ENCODE results near the gene NRTN.

The NRTN gene

DNA sequence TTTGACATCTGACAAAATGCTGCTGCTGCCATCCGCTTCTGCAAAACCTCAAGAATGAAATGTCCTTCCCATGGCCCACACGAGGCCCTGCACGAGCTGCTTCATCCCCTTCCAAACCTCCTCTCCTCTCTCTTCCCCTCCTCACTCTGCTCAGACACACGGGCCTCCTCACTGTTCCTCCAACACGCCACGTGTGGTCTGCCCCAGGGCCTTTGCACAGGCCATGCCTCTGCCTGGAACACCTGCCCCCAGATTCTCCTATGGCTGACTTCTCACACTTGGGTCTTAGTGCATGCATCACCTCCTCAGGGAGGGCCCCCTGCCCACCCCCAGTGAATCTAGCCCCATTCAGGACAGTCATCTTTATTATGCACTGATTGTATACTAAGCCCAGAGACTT, 15.9 kb downstream of the NRTN start:
- no peak for TF ChIP-seq SIN3A (IDR thresholded peaks at IDR 0.05; ENCODE audit: borderline replicate concordance, insufficient read depth, low read length)
- no peak for TF ChIP-seq POLR2AphosphoS5 (IDR thresholded peaks at IDR 0.05; ENCODE audit: low read depth, low read length)
- no peak for TF ChIP-seq TAF1 (IDR thresholded peaks at IDR 0.05; ENCODE audit: borderline replicate concordance, insufficient read depth, low read length)
- TF ChIP-seq, protein P1, sequence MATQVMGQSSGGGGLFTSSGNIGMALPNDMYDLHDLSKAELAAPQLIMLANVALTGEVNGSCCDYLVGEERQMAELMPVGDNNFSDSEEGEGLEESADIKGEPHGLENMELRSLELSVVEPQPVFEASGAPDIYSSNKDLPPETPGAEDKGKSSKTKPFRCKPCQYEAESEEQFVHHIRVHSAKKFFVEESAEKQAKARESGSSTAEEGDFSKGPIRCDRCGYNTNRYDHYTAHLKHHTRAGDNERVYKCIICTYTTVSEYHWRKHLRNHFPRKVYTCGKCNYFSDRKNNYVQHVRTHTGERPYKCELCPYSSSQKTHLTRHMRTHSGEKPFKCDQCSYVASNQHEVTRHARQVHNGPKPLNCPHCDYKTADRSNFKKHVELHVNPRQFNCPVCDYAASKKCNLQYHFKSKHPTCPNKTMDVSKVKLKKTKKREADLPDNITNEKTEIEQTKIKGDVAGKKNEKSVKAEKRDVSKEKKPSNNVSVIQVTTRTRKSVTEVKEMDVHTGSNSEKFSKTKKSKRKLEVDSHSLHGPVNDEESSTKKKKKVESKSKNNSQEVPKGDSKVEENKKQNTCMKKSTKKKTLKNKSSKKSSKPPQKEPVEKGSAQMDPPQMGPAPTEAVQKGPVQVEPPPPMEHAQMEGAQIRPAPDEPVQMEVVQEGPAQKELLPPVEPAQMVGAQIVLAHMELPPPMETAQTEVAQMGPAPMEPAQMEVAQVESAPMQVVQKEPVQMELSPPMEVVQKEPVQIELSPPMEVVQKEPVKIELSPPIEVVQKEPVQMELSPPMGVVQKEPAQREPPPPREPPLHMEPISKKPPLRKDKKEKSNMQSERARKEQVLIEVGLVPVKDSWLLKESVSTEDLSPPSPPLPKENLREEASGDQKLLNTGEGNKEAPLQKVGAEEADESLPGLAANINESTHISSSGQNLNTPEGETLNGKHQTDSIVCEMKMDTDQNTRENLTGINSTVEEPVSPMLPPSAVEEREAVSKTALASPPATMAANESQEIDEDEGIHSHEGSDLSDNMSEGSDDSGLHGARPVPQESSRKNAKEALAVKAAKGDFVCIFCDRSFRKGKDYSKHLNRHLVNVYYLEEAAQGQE (IDR thresholded peaks at IDR 0.05; ENCODE audit: insufficient read depth in 1 of 2, low read depth in 2 of 2, low read length in 2 of 2), result no peak
- TF ChIP-seq FOXP2 (optimal IDR thresholded peaks at IDR 0.05; ENCODE audit: borderline replicate concordance, extremely low read depth, extremely low read length, insufficient read depth), result no peak

DNA sequence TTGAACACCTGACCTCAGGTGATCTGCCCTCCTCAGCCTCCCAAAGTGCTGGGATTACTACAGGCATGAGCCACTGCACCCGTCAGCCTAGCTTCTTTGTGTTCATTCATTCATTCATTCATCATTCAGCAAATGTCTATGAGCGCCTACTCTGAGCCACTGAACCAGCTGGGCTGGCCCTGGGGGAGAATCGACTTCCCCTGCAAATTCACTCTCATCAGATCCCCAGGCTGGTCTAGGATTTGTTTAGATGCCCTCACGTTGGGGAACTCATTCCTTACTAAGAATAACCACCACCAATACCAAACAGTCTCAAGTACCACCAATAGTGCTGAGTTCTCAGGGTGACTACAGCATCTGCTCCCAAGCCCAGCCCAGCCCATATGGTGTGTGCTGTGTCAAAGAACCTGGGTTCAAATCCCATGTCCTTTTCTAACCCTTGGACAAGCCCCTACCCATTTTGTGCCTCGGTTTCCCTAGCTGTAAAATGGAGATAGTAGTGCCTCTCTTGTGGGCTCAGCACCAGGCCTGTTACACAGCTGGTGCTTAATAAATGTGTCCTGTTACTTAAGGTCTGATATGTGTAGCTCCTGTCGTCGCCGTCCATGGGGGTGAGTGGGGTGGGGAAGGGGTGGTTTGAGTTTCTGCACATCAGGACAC, 16.8 kb downstream of the NRTN start:
- no peak for TF ChIP-seq SIN3A (IDR thresholded peaks at IDR 0.05; ENCODE audit: borderline replicate concordance, insufficient read depth, low read length)
- TF ChIP-seq, protein P1 (IDR thresholded peaks at IDR 0.05; ENCODE audit: insufficient read depth in 1 of 2, low read depth in 2 of 2, low read length in 2 of 2), result no peak
- no peak for TF ChIP-seq POLR2AphosphoS5 (IDR thresholded peaks at IDR 0.05; ENCODE audit: low read depth, low read length)
- TF ChIP-seq FOXP2 (optimal IDR thresholded peaks at IDR 0.05; ENCODE audit: borderline replicate concordance, extremely low read depth, extremely low read length, insufficient read depth), result no peak
- TF ChIP-seq TAF1 (IDR thresholded peaks at IDR 0.05; ENCODE audit: borderline replicate concordance, insufficient read depth, low read length), result no peak

DNA sequence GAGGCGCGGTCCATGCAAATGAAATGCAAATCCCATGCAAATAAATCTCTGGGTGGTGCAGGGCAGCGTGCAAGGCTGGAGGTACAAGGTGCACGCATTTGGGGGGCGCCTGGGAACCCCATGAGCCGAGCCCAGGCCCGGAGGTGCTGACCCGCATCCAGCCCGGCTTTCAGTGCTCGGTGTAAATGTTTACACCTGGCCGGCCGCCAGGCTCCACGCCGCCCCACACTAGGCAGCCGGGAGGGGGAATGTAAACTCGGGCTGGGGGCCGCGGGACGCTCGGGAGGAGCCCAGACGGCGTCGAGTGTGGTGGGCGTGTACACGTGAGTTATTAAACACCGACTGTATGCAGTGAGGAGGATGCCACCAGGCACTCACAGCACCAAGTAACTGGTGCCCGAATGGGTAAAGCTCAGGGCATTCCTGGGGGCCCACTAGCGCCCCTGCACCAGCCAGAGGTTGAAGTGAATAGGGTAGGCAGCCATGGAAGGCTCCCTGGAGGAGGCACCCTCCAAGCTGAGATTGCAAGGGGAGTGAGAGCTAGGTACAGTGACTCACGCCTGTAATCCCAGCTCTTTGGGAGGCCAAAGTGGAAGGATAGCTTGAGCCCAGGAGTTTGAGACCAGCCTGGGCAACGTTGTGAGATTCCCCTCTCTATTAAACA, 17.4 kb downstream of the NRTN start:
- TF ChIP-seq FOXP2 (optimal IDR thresholded peaks at IDR 0.05; ENCODE audit: borderline replicate concordance, extremely low read depth, extremely low read length, insufficient read depth) (no peak), SIN3A (IDR thresholded peaks at IDR 0.05; ENCODE audit: borderline replicate concordance, insufficient read depth, low read length) (no peak), POLR2AphosphoS5 (IDR thresholded peaks at IDR 0.05; ENCODE audit: low read depth, low read length) (no peak), TAF1 (IDR thresholded peaks at IDR 0.05; ENCODE audit: borderline replicate concordance, insufficient read depth, low read length) (no peak)
- TF ChIP-seq, protein P1 (IDR thresholded peaks at IDR 0.05; ENCODE audit: insufficient read depth in 1 of 2, low read depth in 2 of 2, low read length in 2 of 2), result no peak

DNA sequence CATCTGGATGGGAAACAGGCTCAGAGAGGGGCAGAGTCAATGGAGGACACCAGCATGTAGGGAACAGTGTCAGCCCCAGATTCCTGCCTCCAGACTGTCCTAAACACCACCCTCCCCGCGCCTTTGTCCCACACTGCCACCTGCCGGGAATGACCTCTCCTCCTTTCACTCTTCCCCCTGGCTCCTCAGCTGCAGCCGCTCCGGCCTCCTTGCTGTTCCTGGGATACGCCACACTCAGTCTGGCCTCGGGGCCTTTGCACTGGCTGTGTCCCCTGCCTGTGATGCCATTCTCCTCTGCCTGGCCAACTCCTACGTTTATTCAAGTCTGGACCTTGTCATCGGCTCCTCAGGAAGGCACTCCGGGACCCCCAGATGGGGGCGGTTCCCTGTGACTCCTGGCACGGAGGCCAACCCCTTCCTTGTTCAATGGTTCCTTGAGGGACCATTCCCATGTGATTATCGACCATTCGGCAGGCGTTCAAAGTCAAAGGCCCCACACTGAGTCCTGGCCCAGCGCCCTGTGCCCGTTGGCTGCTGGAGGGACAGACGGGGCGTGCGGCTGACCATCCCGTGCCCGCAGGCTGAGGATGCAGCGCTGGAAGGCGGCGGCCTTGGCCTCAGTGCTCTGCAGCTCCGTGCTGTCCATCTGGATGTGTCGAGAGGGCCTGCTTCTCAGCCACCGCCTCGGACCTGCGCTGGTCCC, 18.9 kb downstream of the NRTN start:
- no peak for TF ChIP-seq FOXP2 (optimal IDR thresholded peaks at IDR 0.05; ENCODE audit: borderline replicate concordance, extremely low read depth, extremely low read length, insufficient read depth)

DNA sequence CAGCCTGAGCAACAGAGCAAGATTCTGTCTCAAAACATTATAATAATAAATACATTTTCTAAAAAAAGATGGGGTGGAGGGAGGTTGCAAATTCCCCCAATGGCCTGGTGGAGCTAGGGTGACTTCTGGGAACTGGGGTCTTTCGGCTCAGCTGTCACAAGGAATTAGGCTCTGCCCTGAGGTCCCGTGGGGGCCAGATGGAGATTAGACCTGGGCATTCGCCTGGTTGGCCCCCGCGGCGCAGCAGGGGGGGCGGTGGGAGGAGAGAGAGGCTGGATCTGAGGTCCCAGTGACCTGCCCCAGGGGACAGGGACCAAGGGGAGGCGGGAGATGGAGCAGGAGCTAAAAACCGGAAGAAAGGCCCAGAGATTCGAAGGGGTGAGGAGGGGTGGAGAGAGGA, 19.9 kb downstream of the NRTN start:
- TF ChIP-seq SIN3A (IDR thresholded peaks at IDR 0.05; ENCODE audit: borderline replicate concordance, insufficient read depth, low read length) (no peak), POLR2AphosphoS5 (IDR thresholded peaks at IDR 0.05; ENCODE audit: low read depth, low read length) (no peak), FOXP2 (optimal IDR thresholded peaks at IDR 0.05; ENCODE audit: borderline replicate concordance, extremely low read depth, extremely low read length, insufficient read depth) (no peak), TAF1 (IDR thresholded peaks at IDR 0.05; ENCODE audit: borderline replicate concordance, insufficient read depth, low read length) (no peak)
- TF ChIP-seq, protein P1 (IDR thresholded peaks at IDR 0.05; ENCODE audit: insufficient read depth in 1 of 2, low read depth in 2 of 2, low read length in 2 of 2), result no peak

Measured in PFSK-1 (cell line).